A204.1 (cell line): ENCODE data around the gene MPLKIP.
"Not testable (repeated sequence)": the region's sequence is repeated elsewhere in the genome, so short reads cannot be mapped to it uniquely, and the experiment has no call there.

Experiments used
- FAIRE-seq: peaks from 2 replicates; lab custom pipeline; 2012; peaks lifted over from hg19 to GRCh38; lab: Jason Lieb, UNC

Gene MPLKIP

DNA sequence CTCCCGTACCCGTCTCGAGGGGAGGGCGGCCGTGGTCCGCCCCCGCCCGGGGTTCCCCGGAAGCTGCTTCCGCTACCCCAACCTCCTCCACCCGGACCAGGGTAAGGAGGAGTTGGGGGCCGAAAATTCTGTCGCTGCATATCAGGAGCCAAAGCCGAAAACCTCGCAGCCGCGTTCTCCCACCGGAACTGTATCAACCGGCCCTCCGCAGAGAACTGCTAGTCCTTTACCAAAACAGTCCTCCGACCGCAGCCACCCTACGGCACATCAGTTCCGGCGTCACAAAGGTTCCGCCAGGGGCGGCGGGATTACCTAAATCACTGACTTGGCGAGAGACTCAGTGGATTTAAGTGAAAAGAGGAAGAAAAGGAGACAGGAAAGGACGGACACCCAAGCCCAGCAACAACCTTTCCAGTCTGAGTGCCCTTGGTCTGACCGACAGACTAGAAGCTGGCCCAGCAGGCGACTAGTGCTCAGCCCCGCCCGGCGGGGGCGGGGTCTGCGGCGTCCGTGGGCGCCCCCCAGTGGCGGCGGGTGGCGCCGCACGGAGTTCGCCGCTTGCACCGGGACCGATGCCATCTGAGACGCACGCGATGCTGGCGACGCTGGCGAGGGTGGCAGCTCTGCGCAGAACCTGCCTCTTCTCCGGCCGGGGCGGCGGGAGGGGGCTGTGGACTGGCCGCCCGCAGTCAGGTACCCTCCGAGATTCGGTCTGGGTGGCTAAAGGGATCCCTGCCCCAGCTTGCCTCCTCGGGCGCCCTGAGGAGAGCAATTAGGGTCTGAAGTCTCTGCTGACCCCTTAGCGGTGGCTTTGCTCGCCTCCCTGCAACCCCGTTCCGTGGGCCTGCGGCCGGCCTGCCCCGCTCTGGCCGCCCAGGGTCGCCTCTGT, at the start of gene MPLKIP, which contains the start of gene SUGCT:
Gene MPLKIP, minus strand, starts transcription at position 195 of the 889 bp plus-strand sequence. Its CDS starts 55 bp downstream, at position 140.
Gene SUGCT, plus strand, starts transcription at position 578 of the 889 bp plus-strand sequence.
- no peak for FAIRE-seq

DNA sequence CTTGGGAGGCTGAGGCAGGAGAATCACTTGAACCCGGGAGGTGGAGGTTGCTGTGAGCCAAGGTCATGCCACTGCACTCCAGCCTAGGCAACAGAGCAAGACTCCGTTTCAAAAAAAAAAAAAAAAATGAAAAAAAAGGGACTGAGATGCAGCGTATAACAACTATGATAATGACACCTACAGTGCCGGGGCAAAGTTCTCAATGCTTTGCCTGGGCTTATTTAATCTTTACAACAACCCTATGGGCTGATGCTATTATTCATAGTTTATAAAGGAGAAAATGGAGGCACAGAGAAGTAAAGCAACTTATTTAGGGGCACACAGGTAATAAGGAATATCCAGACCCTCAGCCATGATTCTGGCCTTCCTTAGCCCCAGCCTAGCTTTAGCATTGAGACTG, 48.0 kb upstream of the MPLKIP start:
- FAIRE-seq: no peak

DNA sequence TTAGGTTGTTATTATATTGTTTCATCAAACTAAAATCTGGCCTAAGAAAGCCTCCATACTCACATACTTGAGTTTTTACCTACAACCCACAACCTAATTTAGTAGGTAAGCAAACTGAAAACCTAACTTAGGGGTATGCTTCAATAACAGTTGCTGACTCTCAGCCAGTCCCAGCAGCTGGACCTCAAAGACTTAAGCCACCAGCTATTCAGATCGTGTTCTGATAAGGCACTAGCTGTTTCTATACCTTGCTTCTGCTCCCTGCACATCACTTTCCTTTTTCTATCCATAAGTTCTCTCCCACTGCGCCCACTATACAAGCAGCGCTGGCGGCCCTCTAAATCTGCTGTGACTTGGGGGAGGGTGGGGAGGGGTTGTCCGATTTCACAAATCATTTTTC, 42.6 kb upstream of the MPLKIP start:
- no peak for FAIRE-seq

DNA sequence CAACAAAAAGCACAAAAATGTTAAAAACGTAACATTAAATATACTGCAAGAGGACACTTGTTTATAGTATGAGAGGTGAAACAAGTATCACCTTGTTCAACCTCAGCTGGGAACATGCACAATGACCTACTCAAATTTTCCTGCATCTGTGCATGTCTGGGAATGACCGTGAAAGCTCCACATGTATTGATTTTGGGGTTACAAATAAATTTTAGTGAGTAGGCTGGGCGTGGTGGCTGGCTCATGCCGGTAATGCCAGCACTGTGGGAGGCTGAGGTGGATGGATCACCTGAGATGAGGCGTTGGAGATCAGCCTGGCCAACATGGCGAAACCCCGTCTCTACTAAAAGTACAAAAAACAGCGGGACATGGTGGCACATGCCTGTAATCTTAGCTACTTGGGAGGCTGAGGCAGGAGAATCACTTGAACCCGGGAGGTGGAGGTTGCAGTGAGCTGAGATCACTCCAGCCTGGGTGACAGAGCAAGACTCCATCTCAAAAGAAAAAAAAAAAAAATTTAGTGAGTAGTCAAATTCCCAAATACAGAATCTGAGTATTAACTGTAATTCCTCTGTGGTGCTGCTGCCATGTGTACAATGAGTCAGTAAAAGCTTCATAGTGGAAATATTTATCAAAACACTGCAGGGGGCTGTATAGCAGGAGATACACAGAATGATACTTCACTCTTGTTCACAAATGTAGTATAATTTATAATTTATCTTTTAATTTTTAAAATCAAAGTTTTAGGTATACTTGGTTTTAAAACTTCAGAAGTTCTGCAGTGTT, 41.5 kb upstream of the MPLKIP start:
- FAIRE-seq: no peak

DNA sequence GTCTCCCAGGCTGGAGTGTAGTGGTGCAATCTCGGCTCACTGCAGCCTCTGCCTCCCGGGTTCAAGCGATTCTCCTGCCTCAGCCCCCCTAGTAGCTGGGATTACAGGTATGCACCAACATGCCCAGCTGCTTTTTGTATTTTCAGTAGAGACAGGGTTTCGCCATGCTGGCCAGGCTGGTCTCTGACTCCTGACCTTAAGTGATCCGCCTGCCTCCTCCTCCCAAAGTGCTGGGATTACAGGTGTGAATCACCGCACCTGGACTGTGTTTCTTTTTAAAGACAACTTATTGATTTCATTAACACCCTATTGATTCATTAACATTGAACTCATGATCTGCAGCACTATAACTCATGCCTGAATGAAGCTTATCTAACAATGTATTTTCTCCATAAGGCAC, 40.8 kb upstream of the MPLKIP start:
- not testable (repeated sequence) for FAIRE-seq

DNA sequence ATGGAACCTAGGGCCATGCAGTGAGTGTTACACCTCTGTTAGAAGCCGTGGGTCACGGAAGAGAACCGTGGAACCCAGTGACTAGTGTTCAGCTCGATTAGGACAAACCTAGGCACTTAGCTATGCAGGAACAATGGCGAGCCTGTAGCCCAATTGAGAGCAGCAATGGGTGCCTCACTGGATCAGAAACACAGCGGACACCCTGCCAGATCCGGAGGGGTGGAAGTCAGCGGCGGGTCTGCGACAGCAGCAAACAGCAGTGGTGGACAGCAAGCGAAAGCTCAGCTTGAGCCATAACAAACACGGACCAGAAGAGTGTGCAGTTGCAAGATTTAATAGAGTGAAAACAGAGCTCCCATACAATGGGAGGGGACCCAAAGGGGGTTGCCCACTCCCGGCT, 38.7 kb upstream of the MPLKIP start:
- not testable (repeated sequence) for FAIRE-seq

- not testable (repeated sequence) for FAIRE-seq
These were observed 33.8 kb upstream of the MPLKIP start for GRCh38 chr7:40168266-40168665.

DNA sequence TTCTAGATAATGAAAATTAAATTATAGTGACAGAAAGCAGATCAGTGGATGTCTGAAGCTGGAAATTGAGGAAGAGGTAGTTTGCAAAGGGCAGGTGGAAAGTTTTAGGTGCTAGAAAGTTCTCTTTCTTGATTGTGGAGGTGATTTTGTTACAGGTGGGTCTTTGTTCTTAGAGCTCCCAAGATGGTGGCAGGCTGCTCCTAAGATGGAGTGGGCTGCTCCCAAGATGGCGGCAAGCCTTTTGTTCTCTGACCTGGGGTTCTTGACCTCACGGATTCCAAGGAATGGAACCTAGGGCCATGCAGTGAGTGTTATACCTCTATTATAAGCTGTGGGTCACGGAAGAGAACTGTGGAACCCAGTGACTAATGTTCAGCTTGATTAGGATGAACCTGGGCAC, 32.9 kb upstream of the MPLKIP start:
- FAIRE-seq: no peak

GRCh38 chr7:40165216-40165615, 30.8 kb upstream of the MPLKIP start:
- no peak for FAIRE-seq

DNA sequence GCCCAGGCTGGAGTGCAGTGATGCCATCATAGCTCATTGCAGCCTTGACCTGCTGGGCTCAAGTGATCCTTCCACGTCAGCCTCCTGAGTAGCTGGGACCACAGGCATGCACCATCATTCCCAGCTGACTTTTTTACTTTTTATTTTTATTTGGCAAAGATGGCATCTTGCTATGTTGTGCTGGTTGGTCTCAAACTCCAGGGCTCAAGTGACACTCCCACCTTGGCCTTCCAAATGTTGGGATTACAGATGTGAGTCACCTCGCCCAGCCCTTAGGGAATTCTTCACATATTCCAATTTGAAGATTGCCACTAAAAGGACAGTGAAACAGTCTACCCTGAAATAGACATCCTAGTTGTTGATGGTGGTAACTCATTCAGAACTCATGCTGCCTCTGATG, 28.1 kb upstream of the MPLKIP start:
- FAIRE-seq: no peak

GRCh38 chr7:40156988-40157387, 22.6 kb upstream of the MPLKIP start:
- FAIRE-seq: no peak

DNA sequence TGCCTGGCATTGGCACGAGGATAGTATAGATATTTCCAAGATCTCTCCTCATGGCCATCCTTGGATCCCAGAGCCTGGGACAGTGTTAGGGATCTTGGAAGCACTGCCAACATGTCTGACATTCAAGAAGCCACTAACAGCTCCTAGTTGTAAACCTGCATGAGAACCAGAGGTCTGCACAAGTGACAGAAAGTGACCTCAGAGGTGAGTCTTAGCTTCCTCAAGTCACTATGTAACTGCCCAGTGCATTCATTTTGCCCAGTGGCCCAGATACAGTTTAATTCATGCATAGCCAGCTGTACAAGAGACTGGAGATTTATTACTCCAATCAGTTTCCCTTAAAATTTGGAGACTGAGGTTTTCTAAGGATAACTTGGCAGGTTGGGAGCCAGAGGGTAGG, 17.1 kb upstream of the MPLKIP start:
- no peak for FAIRE-seq

- no peak for FAIRE-seq
These were observed 14.2 kb upstream of the MPLKIP start for GRCh38 chr7:40148671-40149070.

DNA sequence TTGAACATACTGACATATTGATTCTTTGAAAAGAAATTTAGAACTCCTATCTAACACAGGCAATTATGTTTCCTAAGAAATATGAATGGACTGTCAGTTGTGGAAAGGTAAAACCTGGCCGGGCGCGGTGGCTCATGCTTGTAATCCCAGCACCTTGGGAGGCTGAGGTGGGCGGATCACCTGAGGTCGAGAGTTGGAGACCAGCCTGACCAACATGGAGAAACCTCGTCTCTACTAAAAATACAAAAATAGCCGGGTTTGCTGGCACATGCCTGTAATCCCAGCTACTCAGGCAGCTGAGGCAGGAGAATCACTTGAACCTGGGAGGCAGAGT, 13.8 kb upstream of the MPLKIP start:
- not testable (repeated sequence) for FAIRE-seq

- FAIRE-seq: no peak
These were observed 13.2 kb upstream of the MPLKIP start for GRCh38 chr7:40147371-40148246.

GRCh38 chr7:40145596-40146130, 11.2 kb upstream of the MPLKIP start:
- not testable (repeated sequence) for FAIRE-seq

GRCh38 chr7:40141916-40142315, 7.5 kb upstream of the MPLKIP start:
- not testable (repeated sequence) for FAIRE-seq

DNA sequence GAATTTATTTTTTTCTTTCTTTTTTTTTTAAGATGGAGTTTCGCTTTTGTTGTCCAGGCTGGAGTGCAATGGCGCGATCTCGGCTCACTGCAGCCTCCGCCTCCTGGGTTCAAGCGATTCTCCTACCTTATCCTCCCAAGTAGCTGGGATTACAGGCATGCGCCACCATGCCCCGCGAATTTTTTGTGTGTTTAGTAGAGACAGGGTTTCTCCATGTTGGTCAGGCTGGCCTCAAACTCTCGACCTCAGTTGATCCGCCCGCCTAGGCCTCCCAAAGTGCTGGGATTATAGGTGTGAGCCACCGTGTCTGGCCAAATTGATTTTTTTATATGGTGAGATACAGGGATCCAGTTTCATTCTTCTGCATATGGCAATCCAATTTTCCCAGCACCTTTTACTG, 5.5 kb upstream of the MPLKIP start:
- FAIRE-seq: not testable (repeated sequence)

DNA sequence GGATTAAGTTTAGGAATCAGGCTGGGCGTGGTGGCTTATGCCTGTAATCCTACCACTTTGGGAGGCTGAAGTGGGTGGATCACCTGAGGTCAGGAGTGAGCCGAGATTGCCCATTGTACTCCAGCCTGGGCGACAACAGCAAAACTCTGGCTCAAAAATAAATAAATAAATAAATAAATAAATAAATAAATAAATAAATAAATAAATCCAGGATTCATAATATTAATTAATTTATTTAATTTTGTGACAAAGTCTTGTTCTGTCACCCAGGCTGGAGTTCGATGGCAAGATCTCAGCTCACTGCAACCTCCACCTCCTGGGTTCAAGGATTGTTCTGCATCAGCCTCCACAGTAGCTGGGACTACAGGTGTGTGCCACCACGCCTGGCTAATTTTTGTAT, 4.6 kb upstream of the MPLKIP start:
- no peak for FAIRE-seq

DNA sequence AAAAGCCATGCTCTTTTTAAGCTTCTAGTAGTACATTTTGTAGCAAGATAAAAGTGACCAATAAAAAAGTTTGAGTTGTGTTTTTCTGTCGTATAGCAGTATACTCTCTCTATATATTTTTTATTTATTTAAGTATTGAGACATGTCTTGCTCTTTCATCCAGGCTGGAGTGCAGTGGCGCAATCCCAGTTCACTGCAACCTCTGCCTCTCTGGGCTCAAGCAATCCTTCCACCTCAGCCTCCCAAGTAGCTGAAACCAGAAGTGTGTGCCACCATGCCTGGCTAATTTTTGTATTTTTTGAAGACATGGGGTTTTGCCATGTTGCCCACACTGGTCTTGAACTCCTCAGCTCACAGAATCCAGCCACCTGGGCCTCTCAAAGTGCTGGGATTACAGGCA, 3.1 kb upstream of the MPLKIP start:
- no peak for FAIRE-seq

GRCh38 chr7:40135317-40135610, 842 bp upstream of the MPLKIP start:
- no peak for FAIRE-seq
